Purkinje cell (primary cell): Measurements from ENCODE around the gene GYS1. TPM values are rescaled to one million over a fixed set of nuclear protein-coding genes. Genes with fewer than 3 reads are reported as not detected.

Source experiments
- polyA plus RNA-seq: library from polyadenylated mRNA; unstranded; fragments of >200 nt; fragmentation: Nextera tagmentation; gene quantifications from 2 replicates; pipeline ENCODE4 v1.2.1, GENCODE V29; 2014

The GYS1 gene
- polyA plus RNA-seq, result 1.3 and 1.4 TPM in 2 replicates

GRCh38 chr19:48993175-48994034 lies at the start of gene GYS1, which contains the start of gene RUVBL2:
Gene GYS1, minus strand, starts transcription at chr19:48993309. Its CDS starts 197 bp downstream, at chr19:48993112.
Gene RUVBL2, plus strand, starts transcription at chr19:48993887. Its CDS starts 25 bp downstream, at chr19:48993912.

DNA sequence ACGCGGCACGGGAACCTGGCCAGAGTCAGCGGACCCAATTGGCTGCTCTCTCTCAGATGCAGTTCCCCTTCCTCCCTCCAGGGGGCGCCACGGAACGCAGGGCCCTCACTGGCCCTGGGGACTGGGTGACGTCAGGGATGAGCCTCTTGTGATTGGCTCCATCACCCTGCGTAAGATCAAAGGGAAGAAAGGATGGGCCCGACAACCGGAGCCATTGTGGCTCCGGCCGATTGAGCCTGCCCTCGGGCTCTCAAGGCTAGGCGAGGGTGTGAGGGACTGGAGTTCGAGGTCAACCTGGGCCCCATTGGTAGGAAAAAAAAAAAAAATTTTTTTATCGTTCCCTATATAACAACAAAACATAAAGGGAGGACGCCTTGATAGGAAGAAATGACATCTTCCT lies 43.7 kb upstream of the GYS1 start, which contains the start of gene CGB1:
Gene CGB1, minus strand, starts transcription at position 81 of the 400 bp plus-strand sequence. CDS start 184 bp downstream, outside the sequence.

DNA sequence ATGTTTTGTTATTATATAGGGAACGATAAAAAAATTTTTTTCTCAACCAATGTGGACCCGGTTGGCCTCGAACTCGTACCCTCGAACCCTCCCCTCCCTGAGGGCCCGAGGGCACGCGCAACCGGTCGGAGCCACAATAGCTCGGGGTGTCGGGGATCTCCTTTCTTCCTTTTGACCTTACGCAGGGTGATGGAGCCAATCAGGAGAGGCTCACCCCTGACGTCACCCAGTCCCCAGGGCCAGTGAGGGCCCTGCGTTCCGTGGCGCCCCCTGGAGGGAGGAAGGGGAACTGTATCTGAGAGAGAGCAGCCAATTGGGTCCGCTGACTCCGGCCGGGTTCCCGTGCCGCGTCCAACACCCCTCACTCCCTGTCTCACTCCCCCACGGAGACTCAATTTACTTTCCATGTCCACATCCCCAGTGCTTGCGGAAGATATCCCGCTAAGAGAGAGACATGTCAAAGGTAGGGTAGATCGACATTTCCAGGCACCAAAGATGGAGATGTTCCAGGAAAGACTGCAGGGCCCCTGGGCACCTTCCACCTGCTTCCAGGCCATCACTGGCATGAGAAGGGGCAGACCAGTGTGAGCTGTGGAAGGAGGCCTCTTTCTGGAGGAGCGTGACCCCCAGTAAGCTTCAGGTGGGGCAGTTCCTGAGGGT lies 38.7 kb upstream of the GYS1 start, which contains the start of gene CGB2:
Gene CGB2, plus strand, starts transcription at position 249 of the 660 bp plus-strand sequence. Its CDS starts 206 bp downstream, at position 455.

DNA sequence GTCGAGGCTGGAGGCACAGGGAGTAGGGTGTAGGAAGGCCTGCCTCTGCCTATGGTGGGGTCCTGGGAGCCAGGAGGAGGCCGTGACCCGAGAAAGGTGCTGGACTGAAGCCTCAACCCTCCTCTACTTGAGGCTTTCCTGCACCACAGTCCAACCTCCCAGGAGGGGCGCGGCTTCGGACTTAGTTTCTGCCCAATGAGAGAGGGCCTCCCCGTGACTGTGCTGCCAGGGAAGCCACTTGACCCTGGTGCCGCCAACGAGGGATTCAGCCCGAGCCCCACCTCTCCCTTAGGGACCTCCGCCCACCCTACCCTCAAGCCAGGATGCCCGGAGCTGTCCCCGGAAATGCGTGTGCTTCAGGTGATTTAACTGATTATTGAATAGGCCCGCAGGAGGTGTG lies 31.1 kb upstream of the GYS1 start, which contains the start of gene CGB3:
Gene CGB3, minus strand, starts transcription at position 101 of the 400 bp plus-strand sequence. CDS start 362 bp downstream, outside the sequence.

DNA sequence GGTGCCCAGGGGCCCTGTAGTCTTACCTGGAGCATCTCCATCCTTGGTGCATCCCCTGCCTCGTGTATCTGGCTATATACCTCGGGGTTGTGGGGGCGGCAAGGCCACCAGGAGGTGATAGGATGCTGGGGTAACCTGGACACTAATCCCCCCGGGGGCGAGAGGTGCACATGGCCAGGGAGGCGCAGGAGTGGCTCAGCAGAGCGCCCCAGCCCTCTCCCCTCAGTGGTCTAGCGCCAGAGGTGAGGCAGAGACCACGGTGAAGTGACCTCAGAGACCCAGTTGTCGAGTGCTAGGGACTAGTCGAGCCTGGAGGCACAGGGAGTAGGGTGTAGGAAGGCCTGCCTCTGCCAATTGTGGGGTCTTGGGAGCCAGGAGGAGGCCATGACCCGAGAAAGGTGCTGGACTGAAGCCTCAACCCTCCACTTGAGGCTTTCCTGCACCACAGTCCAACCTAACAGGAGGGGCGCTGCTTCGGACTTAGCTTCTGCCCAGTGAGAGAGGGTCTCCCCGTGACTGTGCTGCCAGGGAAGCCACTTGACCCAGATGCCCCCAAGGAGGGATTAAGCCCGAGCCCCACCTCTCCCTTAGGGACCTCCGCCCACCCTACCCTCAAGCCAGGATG lies 24.0 kb upstream of the GYS1 start, which contains the start of gene LHB:
Gene LHB, minus strand, starts transcription at position 51 of the 625 bp plus-strand sequence. Its CDS starts 10 bp downstream, at position 41.

GRCh38 chr19:48965040-48965805 lies 27.9 kb downstream of the GYS1 start, which contains the start of gene FTL:
Gene FTL, plus strand, starts transcription at chr19:48965309. Its CDS starts 199 bp downstream, at chr19:48965508.

GRCh38 chr19:48954595-48955307 lies 38.4 kb downstream of the GYS1 start, which contains the start of gene BAX:
Gene BAX, plus strand, starts transcription at chr19:48954875. Its CDS starts 54 bp downstream, at chr19:48954929.

GRCh38 chr19:48933382-48933932 lies 59.7 kb downstream of the GYS1 start, which contains the start of gene DHDH:
Gene DHDH, plus strand, starts transcription at chr19:48933699. Its CDS starts 23 bp downstream, at chr19:48933722.

Other genes with a start within 250 kb of the GYS1 start
- 1.9 TPM in 1 of 2 replicates, not detected in the other for gene IZUMO1, start 246.4 kb downstream of the GYS1 start, polyA plus RNA-seq
- gene FUT1, start 240.7 kb downstream of the GYS1 start, polyA plus RNA-seq, result 0.06 TPM in 1 of 2 replicates, not detected in the other
- gene FGF21, start 237.8 kb downstream of the GYS1 start, polyA plus RNA-seq, result not detected in 2 replicates
- 5.8 and 6.6 TPM in 2 replicates for gene BCAT2, start 182.3 kb downstream of the GYS1 start, polyA plus RNA-seq
- gene HSD17B14, start 156.8 kb downstream of the GYS1 start, polyA plus RNA-seq, result 12.4 and 12.5 TPM in 2 replicates
- gene PLEKHA4, start 124.7 kb downstream of the GYS1 start, polyA plus RNA-seq, result not detected in 2 replicates
- gene PPP1R15A, start 120.9 kb downstream of the GYS1 start, polyA plus RNA-seq, result 1.7 TPM in 1 of 2 replicates, not detected in the other
- not detected in 2 replicates for gene TULP2, start 94.6 kb downstream of the GYS1 start, polyA plus RNA-seq
- 28.0 and 39.6 TPM in 2 replicates for gene NUCB1, start 93.0 kb downstream of the GYS1 start, polyA plus RNA-seq
- gene DHDH, start 59.6 kb downstream of the GYS1 start, polyA plus RNA-seq, result not detected in 2 replicates
- gene BAX, start 38.4 kb downstream of the GYS1 start, polyA plus RNA-seq, result 1.0 TPM in 1 of 2 replicates, not detected in the other
- 471 and 609 TPM in 2 replicates for gene FTL, start 28.0 kb downstream of the GYS1 start, polyA plus RNA-seq
- 40.7 and 53.3 TPM in 2 replicates for gene RUVBL2, start 578 bp upstream of the GYS1 start, polyA plus RNA-seq
- not detected in 2 replicates for gene LHB, start 23.8 kb upstream of the GYS1 start, polyA plus RNA-seq
- not detected in 2 replicates for gene CGB3, start 31.0 kb upstream of the GYS1 start, polyA plus RNA-seq
- gene CGB2, start 38.6 kb upstream of the GYS1 start, polyA plus RNA-seq, result not detected in 2 replicates
- not detected in 2 replicates for gene CGB1, start 43.6 kb upstream of the GYS1 start, polyA plus RNA-seq
- gene CGB5, start 50.5 kb upstream of the GYS1 start, polyA plus RNA-seq, result not detected in 2 replicates
- gene CGB8, start 55.8 kb upstream of the GYS1 start, polyA plus RNA-seq, result not detected in 2 replicates
- not detected in 2 replicates for gene CGB7, start 64.4 kb upstream of the GYS1 start, polyA plus RNA-seq
- not detected in 2 replicates for gene NTF4, start 71.5 kb upstream of the GYS1 start, polyA plus RNA-seq
- gene KCNA7, start 79.4 kb upstream of the GYS1 start, polyA plus RNA-seq, result not detected in 2 replicates
- gene SNRNP70, start 92.1 kb upstream of the GYS1 start, polyA plus RNA-seq, result 6.3 and 7.5 TPM in 2 replicates
- gene LIN7B, start 121.1 kb upstream of the GYS1 start, polyA plus RNA-seq, result 34.2 and 35.7 TPM in 2 replicates
- 4.2 TPM in 1 of 2 replicates, not detected in the other for gene C19orf73, start 125.8 kb upstream of the GYS1 start, polyA plus RNA-seq
- gene PPFIA3, start 126.2 kb upstream of the GYS1 start, polyA plus RNA-seq, result 1.2 and 9.4 TPM in 2 replicates
- gene HRC, start 162.1 kb upstream of the GYS1 start, polyA plus RNA-seq, result not detected in 2 replicates
- gene TRPM4, start 164.5 kb upstream of the GYS1 start, polyA plus RNA-seq, result 0.55 and 2.0 TPM in 2 replicates